ENCODE results near the gene TEDC2. TPM values are rescaled to one million over a fixed set of nuclear protein-coding genes. Genes with fewer than 3 reads are reported as not detected.
A peak's percentile ranks its signal among the peaks of the same experiment; 100 is the strongest.
"Not testable (repeated sequence)": the region's sequence is repeated elsewhere in the genome, so short reads cannot be mapped to it uniquely, and the experiment has no call there.

The TEDC2 gene
- total and polyA plus RNA-seq, 2 donors = 1.8 to 11.0 TPM

DNA sequence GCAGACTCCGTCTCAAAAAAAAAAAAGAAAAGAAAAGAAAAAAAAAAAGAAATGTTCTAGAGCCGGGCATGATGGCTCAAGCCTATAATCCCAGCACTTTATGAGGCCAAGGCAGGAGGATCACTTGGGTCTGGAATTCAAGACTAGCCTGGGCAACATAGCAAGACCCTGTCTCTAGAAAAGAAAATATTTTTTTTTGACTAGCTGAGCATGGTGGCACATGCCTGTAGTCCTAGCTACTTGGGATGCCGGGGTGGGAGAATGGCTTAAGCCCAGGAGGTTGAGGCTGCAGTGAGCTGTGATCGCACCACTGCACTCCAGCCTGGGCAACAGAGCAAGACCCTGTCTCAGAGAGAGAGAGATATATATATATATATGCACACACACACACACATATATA, 24.7 kb upstream of the TEDC2 start:
- not testable (repeated sequence) for H3K4me3 ChIP-seq (ENCODE audit: low read length in 2 of 2); H3K27ac ChIP-seq (ENCODE audit: low read depth in 1 of 2, low read length in 1 of 2); H3K9me3 ChIP-seq (ENCODE audit: control insufficient read depth in 2 of 2, insufficient read depth in 1 of 2, low read length in 1 of 2); H3K27me3 ChIP-seq (ENCODE audit: control insufficient read depth in 2 of 2, insufficient read depth in 1 of 2, low read length in 1 of 2); DNase-seq (ENCODE audit: low read depth in 6 of 9, low spot score in 9 of 9)
- Histone ChIP-seq H3K36me3 (ENCODE audit: control insufficient read depth in 2 of 2, insufficient read depth in 2 of 2, low read length in 1 of 2) (peaks cover 70 to 91% of the 10 kb centered on the region in 2 donors), H3K4me1 (ENCODE audit: control insufficient read depth in 2 of 2, insufficient read depth in 2 of 2, low read length in 2 of 2) (peaks cover 2 to 18% of the 10 kb centered on the region in 2 donors)
- 99% methylated on average over 4 of the region's 4 CpGs for WGBS

GRCh38 chr16:2436110-2436509, 23.8 kb upstream of the TEDC2 start:
- H3K9me3 ChIP-seq (ENCODE audit: control insufficient read depth in 2 of 2, insufficient read depth in 1 of 2, low read length in 1 of 2) = no peaks in the 10 kb centered on the region
- peaks cover under 1 to 11% of the 10 kb centered on the region in 2 donors for H3K4me1 ChIP-seq (ENCODE audit: control insufficient read depth in 2 of 2, insufficient read depth in 2 of 2, low read length in 2 of 2)
- H3K4me3 ChIP-seq (ENCODE audit: low read length in 2 of 2) = no peak overlapping the region
- no peak for DNase-seq (ENCODE audit: low read depth in 6 of 9, low spot score in 9 of 9)
- WGBS = 94% methylated on average over 9 of the region's 9 CpGs
- no peaks in the 10 kb centered on the region for H3K27me3 ChIP-seq (ENCODE audit: control insufficient read depth in 2 of 2, insufficient read depth in 1 of 2, low read length in 1 of 2)
- no peak overlapping the region for H3K27ac ChIP-seq (ENCODE audit: low read depth in 1 of 2, low read length in 1 of 2)
- H3K36me3 ChIP-seq (ENCODE audit: control insufficient read depth in 2 of 2, insufficient read depth in 2 of 2, low read length in 1 of 2) = peaks cover 79 to 90% of the 10 kb centered on the region in 2 donors

DNA sequence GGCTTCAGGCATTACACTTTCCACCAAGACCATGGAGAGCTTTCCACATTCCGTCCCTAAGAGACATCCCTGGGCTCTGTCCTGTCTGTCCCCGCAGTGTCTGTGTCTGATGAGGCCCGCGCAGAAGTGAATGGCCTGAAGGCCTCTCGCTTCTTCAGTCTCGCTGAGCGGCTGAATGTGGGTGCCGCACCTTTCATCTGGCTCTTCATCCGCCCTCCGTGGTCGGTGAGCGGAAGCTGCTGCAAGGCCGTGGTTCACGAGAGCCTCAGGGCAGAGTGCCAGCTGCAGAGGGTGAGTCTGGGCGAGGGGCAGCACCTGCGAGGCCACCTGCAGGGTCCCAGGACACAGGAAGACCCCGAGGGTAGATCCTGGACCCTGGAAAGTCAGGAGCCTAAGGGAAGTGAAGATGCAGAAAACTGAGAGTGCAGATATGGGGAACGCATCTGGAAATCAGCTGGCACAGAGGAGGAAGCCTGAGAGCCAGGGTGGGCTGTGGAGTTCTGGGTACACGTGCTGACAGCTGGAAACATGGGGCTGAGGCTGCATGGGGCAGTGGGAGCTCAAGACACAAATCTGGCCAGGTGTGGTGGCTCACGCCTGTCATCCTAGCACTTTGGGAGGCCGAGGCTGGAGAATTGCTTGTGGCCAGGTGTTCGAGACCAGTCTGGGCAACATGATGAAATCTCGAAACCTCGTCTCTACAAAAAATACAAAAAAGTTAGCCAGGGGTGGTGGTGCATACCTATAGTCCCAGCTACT, 22.7 kb upstream of the TEDC2 start:
- peaks cover 82 to 85% of the 10 kb centered on the region in 2 donors for H3K36me3 ChIP-seq (ENCODE audit: control insufficient read depth in 2 of 2, insufficient read depth in 2 of 2, low read length in 1 of 2)
- H3K27me3 ChIP-seq (ENCODE audit: control insufficient read depth in 2 of 2, insufficient read depth in 1 of 2, low read length in 1 of 2) = no peaks in the 10 kb centered on the region
- H3K9me3 ChIP-seq (ENCODE audit: control insufficient read depth in 2 of 2, insufficient read depth in 1 of 2, low read length in 1 of 2) = no peaks in the 10 kb centered on the region
- H3K27ac ChIP-seq (ENCODE audit: low read depth in 1 of 2, low read length in 1 of 2) = peak overlapping the region in 1 of 2 donors; percentile 4
- no peak for DNase-seq (ENCODE audit: low read depth in 6 of 9, low spot score in 9 of 9)
- no peak overlapping the region for H3K4me3 ChIP-seq (ENCODE audit: low read length in 2 of 2)
- 95% methylated on average over 24 of the region's 24 CpGs for WGBS
- peaks cover 0 to 8% of the 10 kb centered on the region in 2 donors for H3K4me1 ChIP-seq (ENCODE audit: control insufficient read depth in 2 of 2, insufficient read depth in 2 of 2, low read length in 2 of 2)

- Histone ChIP-seq H3K27me3 (ENCODE audit: control insufficient read depth in 2 of 2, insufficient read depth in 1 of 2, low read length in 1 of 2) (no peaks in the 10 kb centered on the region), H3K4me3 (ENCODE audit: low read length in 2 of 2) (no peak overlapping the region), H3K9me3 (ENCODE audit: control insufficient read depth in 2 of 2, insufficient read depth in 1 of 2, low read length in 1 of 2) (no peaks in the 10 kb centered on the region), H3K27ac (ENCODE audit: low read depth in 1 of 2, low read length in 1 of 2) (no peak overlapping the region), H3K4me1 (ENCODE audit: control insufficient read depth in 2 of 2, insufficient read depth in 2 of 2, low read length in 2 of 2) (peaks cover 0 to 8% of the 10 kb centered on the region in 2 donors), H3K36me3 (ENCODE audit: control insufficient read depth in 2 of 2, insufficient read depth in 2 of 2, low read length in 1 of 2) (peaks cover 75 to 77% of the 10 kb centered on the region in 2 donors)
- WGBS = 98% methylated on average over 14 of the region's 14 CpGs
- DNase-seq (ENCODE audit: low read depth in 6 of 9, low spot score in 9 of 9) = no peak
Observed at GRCh38 chr16:2438121-2438520, 21.8 kb upstream of the TEDC2 start.

- WGBS = 98% methylated on average over 11 of the region's 11 CpGs
- no peaks in the 10 kb centered on the region for H3K27me3 ChIP-seq (ENCODE audit: control insufficient read depth in 2 of 2, insufficient read depth in 1 of 2, low read length in 1 of 2)
- DNase-seq (ENCODE audit: low read depth in 6 of 9, low spot score in 9 of 9) = no peak
Observed at GRCh38 chr16:2439598-2439997, 20.3 kb upstream of the TEDC2 start.

GRCh38 chr16:2441143-2441804, 18.6 kb upstream of the TEDC2 start:
- H3K27me3 ChIP-seq (ENCODE audit: control insufficient read depth in 2 of 2, insufficient read depth in 1 of 2, low read length in 1 of 2); H3K27ac ChIP-seq (ENCODE audit: low read depth in 1 of 2, low read length in 1 of 2); H3K4me1 ChIP-seq (ENCODE audit: control insufficient read depth in 2 of 2, insufficient read depth in 2 of 2, low read length in 2 of 2); DNase-seq (ENCODE audit: low read depth in 6 of 9, low spot score in 9 of 9); H3K4me3 ChIP-seq (ENCODE audit: low read length in 2 of 2); H3K9me3 ChIP-seq (ENCODE audit: control insufficient read depth in 2 of 2, insufficient read depth in 1 of 2, low read length in 1 of 2): not testable (repeated sequence)
- WGBS = 92% methylated on average over 15 of the region's 15 CpGs
- peaks cover 77 to 83% of the 10 kb centered on the region in 2 donors for H3K36me3 ChIP-seq (ENCODE audit: control insufficient read depth in 2 of 2, insufficient read depth in 2 of 2, low read length in 1 of 2)

More at GRCh38 chr16:2439598-2439997, 20.3 kb upstream of the TEDC2 start:
- peaks cover 75 to 78% of the 10 kb centered on the region in 2 donors for H3K36me3 ChIP-seq (ENCODE audit: control insufficient read depth in 2 of 2, insufficient read depth in 2 of 2, low read length in 1 of 2)
- no peaks in the 10 kb centered on the region for H3K9me3 ChIP-seq (ENCODE audit: control insufficient read depth in 2 of 2, insufficient read depth in 1 of 2, low read length in 1 of 2)
- H3K4me3 ChIP-seq (ENCODE audit: low read length in 2 of 2) = no peak overlapping the region
- peaks cover 0 to 8% of the 10 kb centered on the region in 2 donors for H3K4me1 ChIP-seq (ENCODE audit: control insufficient read depth in 2 of 2, insufficient read depth in 2 of 2, low read length in 2 of 2)
- H3K27ac ChIP-seq (ENCODE audit: low read depth in 1 of 2, low read length in 1 of 2) = no peak overlapping the region

- peak overlapping the region in 1 of 2 donors; percentile 31 for H3K27ac ChIP-seq (ENCODE audit: low read depth in 1 of 2, low read length in 1 of 2)
- H3K27me3 ChIP-seq (ENCODE audit: control insufficient read depth in 2 of 2, insufficient read depth in 1 of 2, low read length in 1 of 2) = no peaks in the 10 kb centered on the region
- H3K36me3 ChIP-seq (ENCODE audit: control insufficient read depth in 2 of 2, insufficient read depth in 2 of 2, low read length in 1 of 2) = peaks cover 76 to 82% of the 10 kb centered on the region in 2 donors
- no peak overlapping the region for H3K4me3 ChIP-seq (ENCODE audit: low read length in 2 of 2)
- no peaks in the 10 kb centered on the region for H3K9me3 ChIP-seq (ENCODE audit: control insufficient read depth in 2 of 2, insufficient read depth in 1 of 2, low read length in 1 of 2)
- no peak for DNase-seq (ENCODE audit: low read depth in 6 of 9, low spot score in 9 of 9)
- 97% methylated on average over 9 of the region's 9 CpGs for WGBS
- H3K4me1 ChIP-seq (ENCODE audit: control insufficient read depth in 2 of 2, insufficient read depth in 2 of 2, low read length in 2 of 2) = no peaks in the 10 kb centered on the region
Observed at GRCh38 chr16:2443555-2443954, 16.4 kb upstream of the TEDC2 start.

GRCh38 chr16:2447920-2448583, 11.9 kb upstream of the TEDC2 start:
- WGBS = 98% methylated on average over 11 of the region's 11 CpGs
- Histone ChIP-seq H3K27ac (ENCODE audit: low read depth in 1 of 2, low read length in 1 of 2) (no peak overlapping the region), H3K27me3 (ENCODE audit: control insufficient read depth in 2 of 2, insufficient read depth in 1 of 2, low read length in 1 of 2) (no peaks in the 10 kb centered on the region), H3K4me3 (ENCODE audit: low read length in 2 of 2) (no peak overlapping the region), H3K36me3 (ENCODE audit: control insufficient read depth in 2 of 2, insufficient read depth in 2 of 2, low read length in 1 of 2) (peaks cover 91 to 95% of the 10 kb centered on the region in 2 donors), H3K9me3 (ENCODE audit: control insufficient read depth in 2 of 2, insufficient read depth in 1 of 2, low read length in 1 of 2) (no peaks in the 10 kb centered on the region), H3K4me1 (ENCODE audit: control insufficient read depth in 2 of 2, insufficient read depth in 2 of 2, low read length in 2 of 2) (no peaks in the 10 kb centered on the region)
- DNase-seq (ENCODE audit: low read depth in 6 of 9, low spot score in 9 of 9) = no peak

- DNase-seq (ENCODE audit: low read depth in 6 of 9, low spot score in 9 of 9) = no peak
- H3K36me3 ChIP-seq (ENCODE audit: control insufficient read depth in 2 of 2, insufficient read depth in 2 of 2, low read length in 1 of 2) = peaks cover 94 to 97% of the 10 kb centered on the region in 2 donors
- no peaks in the 10 kb centered on the region for H3K27me3 ChIP-seq (ENCODE audit: control insufficient read depth in 2 of 2, insufficient read depth in 1 of 2, low read length in 1 of 2)
- no peaks in the 10 kb centered on the region for H3K9me3 ChIP-seq (ENCODE audit: control insufficient read depth in 2 of 2, insufficient read depth in 1 of 2, low read length in 1 of 2)
- 98% methylated on average over 25 of the region's 25 CpGs for WGBS
- H3K4me1 ChIP-seq (ENCODE audit: control insufficient read depth in 2 of 2, insufficient read depth in 2 of 2, low read length in 2 of 2) = no peaks in the 10 kb centered on the region
- no peak overlapping the region for H3K27ac ChIP-seq (ENCODE audit: low read depth in 1 of 2, low read length in 1 of 2)
- no peak overlapping the region for H3K4me3 ChIP-seq (ENCODE audit: low read length in 2 of 2)
Observed at GRCh38 chr16:2449118-2449517, 10.8 kb upstream of the TEDC2 start.
